Retinal pigment epithelial cell (primary cell): ENCODE results near the gene RIMS1.

Experiments
- DNase-seq: peaks from one replicate; pipeline ENCODE4 v3.0.0-alpha.2; 2010; ENCODE audit warnings: low read depth
- H3K4me3 ChIP-seq: 2 replicates; pipeline ENCODE4 v1.5.1; 2011; ENCODE audit warnings: mild to moderate bottlenecking, low read length, control low read depth, moderate library complexity
- CTCF ChIP-seq: conservative IDR thresholded peaks from 2 replicates; pipeline ENCODE4 v1.5.1; 2011; ENCODE audit warnings: low read depth, low read length, control low read depth, inconsistent platforms

RIMS1 gene

GRCh38 chr6:72203983-72204382 lies 317.6 kb downstream of the RIMS1 start:
- no peak for DNase-seq
- no peak for TF ChIP-seq CTCF
- H3K4me3 ChIP-seq, result no peak overlapping the region

GRCh38 chr6:72205500-72205899 lies 319.1 kb downstream of the RIMS1 start:
- H3K4me3 ChIP-seq, result no peak overlapping the region
- no peak for DNase-seq
- TF ChIP-seq CTCF, result no peak

- no peak overlapping the region for H3K4me3 ChIP-seq
- no peak for TF ChIP-seq CTCF
- no peak for DNase-seq
Measured at GRCh38 chr6:72206606-72207005, 320.3 kb downstream of the RIMS1 start.

GRCh38 chr6:72212686-72213085 lies 326.3 kb downstream of the RIMS1 start:
- TF ChIP-seq CTCF, result no peak
- H3K4me3 ChIP-seq, result no peak overlapping the region
- no peak for DNase-seq

GRCh38 chr6:72213654-72214053 lies 327.3 kb downstream of the RIMS1 start:
- H3K4me3 ChIP-seq, result no peak overlapping the region
- TF ChIP-seq CTCF, result no peak
- DNase-seq, result no peak

GRCh38 chr6:72216222-72217068 lies 330.1 kb downstream of the RIMS1 start:
- TF ChIP-seq CTCF, result no peak
- DNase-seq, result no peak
- H3K4me3 ChIP-seq, result no peak overlapping the region

- H3K4me3 ChIP-seq, result no peak overlapping the region
- DNase-seq, result no peak
- TF ChIP-seq CTCF, result no peak
Measured at GRCh38 chr6:72217626-72218025, 331.3 kb downstream of the RIMS1 start.
